ENCODE results near the gene MACROD1.

MACROD1 gene

GRCh38 chr11:64140082-64140481, 25.8 kb downstream of the MACROD1 start:
- Histone ChIP-seq H3K27me3 (ENCODE audit: insufficient read depth, low read length) (no peaks in the 10 kb centered on the region), H3K4me3 (ENCODE audit: low read depth, low read length) (no peak overlapping the region), H4K8ac (ENCODE audit: low read depth, low read length) (no peak overlapping the region), H2BK12ac (ENCODE audit: low read length) (no peak overlapping the region), H3K9me3 (ENCODE audit: insufficient read depth, low read depth, low read length) (no peaks in the 10 kb centered on the region), H3K4me1 (ENCODE audit: control insufficient read depth in 1 of 2, insufficient read depth in 2 of 2, low read length in 2 of 2) (no peaks in the 10 kb centered on the region), H3K79me2 (ENCODE audit: control insufficient read depth, insufficient read depth, low read length, poor library complexity) (no peaks in the 10 kb centered on the region), H3K36me3 (ENCODE audit: control insufficient read depth in 1 of 2, insufficient read depth in 2 of 2, low read length in 2 of 2) (no peaks in the 10 kb centered on the region), H3K14ac (ENCODE audit: low read length) (no peak overlapping the region), H3K4ac (ENCODE audit: low read depth, low read length) (no peak overlapping the region), H3K27ac (ENCODE audit: low read depth, low read length) (no peak overlapping the region), H3K23ac (ENCODE audit: low read length) (no peak overlapping the region), H2BK5ac (ENCODE audit: low read depth, low read length, poor library complexity) (no peak overlapping the region), H3K18ac (ENCODE audit: low read length) (no peak overlapping the region), H2AK5ac (ENCODE audit: low read length) (no peak overlapping the region), H3K79me1 (ENCODE audit: low read length) (no peaks in the 10 kb centered on the region), H2AFZ (ENCODE audit: insufficient read depth, low read length, poor library complexity) (no peak overlapping the region), H4K12ac (ENCODE audit: low read depth, low read length) (no peak overlapping the region), H3K4me2 (ENCODE audit: low read length) (no peak overlapping the region), H4K91ac (ENCODE audit: low read depth, low read length) (no peak overlapping the region), H2BK120ac (ENCODE audit: insufficient read depth, low read length, poor library complexity) (no peak overlapping the region), H3K9ac (ENCODE audit: low read length) (no peak overlapping the region)
- DNase-seq: no peak
- no CpG with 5 or more reads among the region's 8 CpGs for WGBS (ENCODE audit: extremely low coverage, insufficient coverage, insufficient read length)

- H3K9ac ChIP-seq (ENCODE audit: low read length): no peak overlapping the region
- no peak overlapping the region for H2BK120ac ChIP-seq (ENCODE audit: insufficient read depth, low read length, poor library complexity)
- H3K79me2 ChIP-seq (ENCODE audit: control insufficient read depth, insufficient read depth, low read length, poor library complexity): no peaks in the 10 kb centered on the region
- no peak overlapping the region for H3K4me2 ChIP-seq (ENCODE audit: low read length)
- H3K79me1 ChIP-seq (ENCODE audit: low read length): no peaks in the 10 kb centered on the region
- no CpG with 5 or more reads among the region's 15 CpGs for WGBS (ENCODE audit: extremely low coverage, insufficient coverage, insufficient read length)
- no peak overlapping the region for H3K27ac ChIP-seq (ENCODE audit: low read depth, low read length)
- H3K23ac ChIP-seq (ENCODE audit: low read length): no peak overlapping the region
- no peak overlapping the region for H2AK5ac ChIP-seq (ENCODE audit: low read length)
- H3K9me3 ChIP-seq (ENCODE audit: insufficient read depth, low read depth, low read length): no peaks in the 10 kb centered on the region
- H4K12ac ChIP-seq (ENCODE audit: low read depth, low read length): no peak overlapping the region
- no peak overlapping the region for H3K4ac ChIP-seq (ENCODE audit: low read depth, low read length)
- no peak overlapping the region for H4K91ac ChIP-seq (ENCODE audit: low read depth, low read length)
- no peak overlapping the region for H3K4me3 ChIP-seq (ENCODE audit: low read depth, low read length)
- no peak overlapping the region for H2BK5ac ChIP-seq (ENCODE audit: low read depth, low read length, poor library complexity)
- H3K18ac ChIP-seq (ENCODE audit: low read length): no peak overlapping the region
- H3K36me3 ChIP-seq (ENCODE audit: control insufficient read depth in 1 of 2, insufficient read depth in 2 of 2, low read length in 2 of 2): no peaks in the 10 kb centered on the region
- no peak overlapping the region for H3K14ac ChIP-seq (ENCODE audit: low read length)
- DNase-seq: no peak
- H3K27me3 ChIP-seq (ENCODE audit: insufficient read depth, low read length): no peaks in the 10 kb centered on the region
- H3K4me1 ChIP-seq (ENCODE audit: control insufficient read depth in 1 of 2, insufficient read depth in 2 of 2, low read length in 2 of 2): no peaks in the 10 kb centered on the region
- no peak overlapping the region for H2AFZ ChIP-seq (ENCODE audit: insufficient read depth, low read length, poor library complexity)
- H2BK12ac ChIP-seq (ENCODE audit: low read length): no peak overlapping the region
- no peak overlapping the region for H4K8ac ChIP-seq (ENCODE audit: low read depth, low read length)
These were observed 26.9 kb downstream of the MACROD1 start for GRCh38 chr11:64139049-64139448.

- DNase-seq: no peak
- Histone ChIP-seq H3K4ac (ENCODE audit: low read depth, low read length) (no peak overlapping the region), H4K12ac (ENCODE audit: low read depth, low read length) (no peak overlapping the region), H4K91ac (ENCODE audit: low read depth, low read length) (no peak overlapping the region), H3K79me2 (ENCODE audit: control insufficient read depth, insufficient read depth, low read length, poor library complexity) (no peaks in the 10 kb centered on the region), H3K23ac (ENCODE audit: low read length) (no peak overlapping the region), H3K36me3 (ENCODE audit: control insufficient read depth in 1 of 2, insufficient read depth in 2 of 2, low read length in 2 of 2) (no peaks in the 10 kb centered on the region), H4K8ac (ENCODE audit: low read depth, low read length) (no peak overlapping the region), H3K27ac (ENCODE audit: low read depth, low read length) (no peak overlapping the region), H2AK5ac (ENCODE audit: low read length) (no peak overlapping the region), H3K14ac (ENCODE audit: low read length) (no peak overlapping the region), H2BK120ac (ENCODE audit: insufficient read depth, low read length, poor library complexity) (no peak overlapping the region), H2BK12ac (ENCODE audit: low read length) (no peak overlapping the region), H3K9me3 (ENCODE audit: insufficient read depth, low read depth, low read length) (no peaks in the 10 kb centered on the region), H3K79me1 (ENCODE audit: low read length) (no peaks in the 10 kb centered on the region), H2AFZ (ENCODE audit: insufficient read depth, low read length, poor library complexity) (no peak overlapping the region), H3K27me3 (ENCODE audit: insufficient read depth, low read length) (no peaks in the 10 kb centered on the region), H3K4me3 (ENCODE audit: low read depth, low read length) (no peak overlapping the region), H3K9ac (ENCODE audit: low read length) (no peak overlapping the region), H3K18ac (ENCODE audit: low read length) (no peak overlapping the region), H3K4me1 (ENCODE audit: control insufficient read depth in 1 of 2, insufficient read depth in 2 of 2, low read length in 2 of 2) (no peaks in the 10 kb centered on the region), H2BK5ac (ENCODE audit: low read depth, low read length, poor library complexity) (no peak overlapping the region), H3K4me2 (ENCODE audit: low read length) (no peak overlapping the region)
- WGBS (ENCODE audit: extremely low coverage, insufficient coverage, insufficient read length): no CpG with 5 or more reads among the region's 16 CpGs
These were observed 27.5 kb downstream of the MACROD1 start for GRCh38 chr11:64138398-64138797.

- no peak overlapping the region for H3K23ac ChIP-seq (ENCODE audit: low read length)
- no peaks in the 10 kb centered on the region for H3K79me2 ChIP-seq (ENCODE audit: control insufficient read depth, insufficient read depth, low read length, poor library complexity)
- H2BK120ac ChIP-seq (ENCODE audit: insufficient read depth, low read length, poor library complexity): no peak overlapping the region
- no peaks in the 10 kb centered on the region for H3K9me3 ChIP-seq (ENCODE audit: insufficient read depth, low read depth, low read length)
- H3K14ac ChIP-seq (ENCODE audit: low read length): no peak overlapping the region
- no peak overlapping the region for H3K27ac ChIP-seq (ENCODE audit: low read depth, low read length)
- no peak overlapping the region for H2AFZ ChIP-seq (ENCODE audit: insufficient read depth, low read length, poor library complexity)
- H4K12ac ChIP-seq (ENCODE audit: low read depth, low read length): no peak overlapping the region
- WGBS (ENCODE audit: extremely low coverage, insufficient coverage, insufficient read length): no CpG with 5 or more reads among the region's 17 CpGs
- no peak for DNase-seq
- no peak overlapping the region for H3K4me2 ChIP-seq (ENCODE audit: low read length)
- no peak overlapping the region for H3K4ac ChIP-seq (ENCODE audit: low read depth, low read length)
- H3K18ac ChIP-seq (ENCODE audit: low read length): no peak overlapping the region
- H2AK5ac ChIP-seq (ENCODE audit: low read length): no peak overlapping the region
- H3K79me1 ChIP-seq (ENCODE audit: low read length): no peaks in the 10 kb centered on the region
- H3K4me1 ChIP-seq (ENCODE audit: control insufficient read depth in 1 of 2, insufficient read depth in 2 of 2, low read length in 2 of 2): no peaks in the 10 kb centered on the region
- H3K27me3 ChIP-seq (ENCODE audit: insufficient read depth, low read length): no peaks in the 10 kb centered on the region
- H3K9ac ChIP-seq (ENCODE audit: low read length): no peak overlapping the region
- H4K8ac ChIP-seq (ENCODE audit: low read depth, low read length): no peak overlapping the region
- H4K91ac ChIP-seq (ENCODE audit: low read depth, low read length): no peak overlapping the region
- H3K36me3 ChIP-seq (ENCODE audit: control insufficient read depth in 1 of 2, insufficient read depth in 2 of 2, low read length in 2 of 2): no peaks in the 10 kb centered on the region
- no peak overlapping the region for H2BK5ac ChIP-seq (ENCODE audit: low read depth, low read length, poor library complexity)
- no peak overlapping the region for H3K4me3 ChIP-seq (ENCODE audit: low read depth, low read length)
- H2BK12ac ChIP-seq (ENCODE audit: low read length): no peak overlapping the region
These were observed 29.0 kb downstream of the MACROD1 start for GRCh38 chr11:64136765-64137441.

All from trophoblast cell (in vitro differentiated cells and primary cell).